NCI-H226 (cell line): ENCODE measurements around the gene OR8B3.

ENCODE experiments used
- DNase-seq: peaks from one replicate; pipeline ENCODE4 v3.0.0-alpha.2; 2015

The OR8B3 gene

DNA sequence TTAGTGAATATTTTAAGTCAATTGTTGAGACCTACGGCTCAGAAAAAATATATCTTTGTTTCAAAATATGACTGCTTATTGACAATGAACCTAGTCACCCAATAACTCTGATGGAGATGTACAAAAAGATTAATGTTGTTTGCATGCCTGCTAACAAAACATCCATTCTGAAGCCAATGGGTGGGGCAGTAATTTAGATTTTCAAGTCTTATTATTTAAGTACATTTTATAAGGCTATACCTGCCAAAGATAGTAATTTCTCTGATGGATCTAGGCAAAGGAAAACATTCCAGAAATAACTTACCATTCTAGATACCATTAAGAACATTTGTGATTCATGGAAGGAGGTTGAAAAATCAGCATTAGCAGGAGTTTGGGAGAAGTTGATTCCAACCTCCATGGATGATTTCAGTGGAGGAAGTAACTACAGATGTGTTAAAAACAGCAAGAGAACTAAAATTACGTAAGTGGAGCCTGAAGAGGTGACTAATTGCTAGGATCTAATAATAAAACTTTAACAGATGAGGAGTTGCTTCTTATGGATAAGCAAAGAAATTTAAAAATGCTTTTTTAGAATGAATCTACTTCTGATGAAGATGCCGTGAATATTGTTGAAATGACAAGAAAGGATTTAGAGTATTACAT lies 52.4 kb downstream of the OR8B3 start:
- DNase-seq = no peak
